Spleen (tissue), 11 donors: ENCODE results near the gene SFXN5. TPM values are rescaled to one million over a fixed set of nuclear protein-coding genes. Genes with fewer than 3 reads are reported as not detected.

Experiments used
- DNase-seq: peaks from one replicate; pipeline ENCODE4 v3.0.0-alpha.2; 2020
- H3K27ac ChIP-seq, 8 donors: fragments of 200-600 bp; sonication (generic) in 7 of 8; 1 replicate in 4 of 8; 2 replicates in 4 of 8; pipeline versions ENCODE4 v1.5.0 to v1.8.0; 2016 to 2021; ENCODE audit warnings: inconsistent platforms in 4 of 8, mild to moderate bottlenecking in 4 of 8, moderate library complexity in 1 of 8
- H3K27me3 ChIP-seq, 7 donors: fragments of 200-600 bp; sonication (generic) in 6 of 7; replicated peaks in 1 of 7; 1 replicate in 4 of 7; 2 replicates in 3 of 7; pipeline versions ENCODE4 v1.5.0 to v1.8.0; 2016 to 2021; ENCODE audit warnings: inconsistent platforms in 3 of 7, mild to moderate bottlenecking in 1 of 7
- H3K36me3 ChIP-seq, 6 donors: fragments of 200-600 bp; sonication (generic) in 5 of 6; 1 replicate in 4 of 6; 2 replicates in 2 of 6; pipeline versions ENCODE4 v1.5.0 to v1.8.0; 2016 to 2021; ENCODE audit warnings: inconsistent platforms in 2 of 6
- H3K4me1 ChIP-seq, 6 donors: fragments of 200-600 bp; sonication (generic) in 5 of 6; 1 replicate in 3 of 6; 2 replicates in 3 of 6; pipeline versions ENCODE4 v1.5.0 to v1.8.0; 2016 to 2021; ENCODE audit warnings: inconsistent platforms in 3 of 6
- H3K4me3 ChIP-seq, 8 donors: fragments of 200-600 bp; sonication (generic) in 7 of 8; 1 replicate in 4 of 8; 2 replicates in 4 of 8; pipeline versions ENCODE4 v1.5.0 to v1.8.0; 2016 to 2021; ENCODE audit warnings: inconsistent platforms in 4 of 8, mild to moderate bottlenecking in 4 of 8, moderate library complexity in 2 of 8
- H3K9me3 ChIP-seq, 8 donors: fragments of 200-600 bp; sonication (generic) in 7 of 8; 1 replicate in 4 of 8; 2 replicates in 4 of 8; pipeline versions ENCODE4 v1.5.0 to v1.8.0; 2016 to 2021; ENCODE audit warnings: inconsistent platforms in 4 of 8
- CTCF ChIP-seq, 11 experiments: fragments of 200-600 bp in 7 of 11; fragments of 450-650 bp in 4 of 11; sonication (generic) in 4 of 11; IDR thresholded peaks in 8 of 11; conservative IDR thresholded peaks in 3 of 11; 1 replicate in 7 of 11; 2 replicates in 4 of 11; pipeline versions ENCODE4 v1.4.0 to v1.8.0; 2016 to 2021; ENCODE audit warnings: antibody characterized with exemption in 11 of 11, inconsistent platforms in 4 of 11, mild to moderate bottlenecking in 1 of 11
- POLR2A ChIP-seq, 3 donors: fragments of 450-650 bp; IDR thresholded peaks; one replicate each; pipeline ENCODE4 v1.5.1; 2017; ENCODE audit warnings: antibody characterized with exemption in 3 of 3, mild to moderate bottlenecking in 1 of 3
- POLR2AphosphoS5 ChIP-seq, 3 donors: sonication (generic); formaldehyde crosslinking; IDR thresholded peaks; one replicate each; pipeline ENCODE4 v1.5.1; 2017; ENCODE audit warnings: antibody characterized with exemption in 3 of 3
- WGBS, 5 donors: extraction: QIAGEN DNeasy Blood & Tissue Kit in 3 of 5; methylation state at CpG; one replicate each; pipeline versions ENCODE4 v1.1.5 to v1.1.7; 2013 to 2018; 5-methylcytosine and 5-hydroxymethylcytosine counted together
- intact Hi-C: fragments of 100-400 bp; cut with DNase I; formaldehyde crosslinking; loops from one replicate; pipeline ENCODE4 v1.15.0; 2023; ENCODE audit warnings: low total_unique reads
- polyA plus RNA-seq, 3 donors: library from polyadenylated mRNA; stranded (reverse); fragments of 200-250 nt; gene quantifications; one replicate each; pipeline ENCODE4 v1.2.1, GENCODE V29; 2013
- total RNA-seq, 7 donors: library from RNA; depleted of rRNA in 3 of 7; stranded (reverse); fragments of >200 nt in 3 of 7; fragmentation: NEBNext Ultra II Directional in 4 of 7; extraction: Animal tissue kit (Norgen Biotek cat#: 25700) in 4 of 7; gene quantifications; one replicate each; pipeline versions ENCODE4 v1.1.0 to v1.2.1, GENCODE V29; 2016 to 2021
- donor health status: healthy with polysubstance abuse.
- donor health status: DM: no; HTN: no; CAD: no; lungs with moderate emphysema.
- donor health status: DM: no; HTN: no; CAD: no.
- donor health status: Bipolar disorder and iron deficiency.
- donor health status: healthy.
- donor health status: DM: no; HTN: no; CAD: no.
- donor health status: DM: yes; HTN: yes; CAD: no.

The SFXN5 gene
- total and polyA plus RNA-seq, 10 donors = 2.6 to 41.4 (median 22.9) TPM

- Histone ChIP-seq H3K36me3 (peaks cover 0 to 62% (median 5%) of the 10 kb centered on the region in 6 donors), H3K9me3 (no peaks in the 10 kb centered on the region), H3K27ac (no peak overlapping the region), H3K4me3 (no peak overlapping the region), H3K27me3 (no peaks in the 10 kb centered on the region), H3K4me1 (peaks cover 0 to 5% (median 0%) of the 10 kb centered on the region in 6 donors)
- TF ChIP-seq CTCF (IDR thresholded peaks at IDR 0.05 in 8 of 11, conservative IDR thresholded peaks at IDR 0.05 in 3 of 11) = no peak
- TF ChIP-seq POLR2A (IDR thresholded peaks at IDR 0.05) = no peak
- TF ChIP-seq POLR2AphosphoS5 (IDR thresholded peaks at IDR 0.05) = no peak
- intact Hi-C loops = no loop called here
- WGBS, 5 donors = 83 to 93% (median 89%) methylated on average over 3 to 4 of the region's 4 CpGs
- no peak for DNase-seq
Observed at GRCh38 chr2:72949642-72950041, 121.9 kb downstream of the SFXN5 start.

- DNase-seq = no peak
- intact Hi-C loops = no loop called here
- WGBS, 5 donors = 82 to 96% (median 90%) methylated on average over 2 of the region's 2 CpGs
Observed at GRCh38 chr2:72949045-72949444, 122.5 kb downstream of the SFXN5 start.

GRCh38 chr2:72947952-72948830, 123.3 kb downstream of the SFXN5 start:
- H3K27ac ChIP-seq = no peak overlapping the region
- no peaks in the 10 kb centered on the region for H3K27me3 ChIP-seq
- TF ChIP-seq POLR2AphosphoS5 (IDR thresholded peaks at IDR 0.05) (no peak), POLR2A (IDR thresholded peaks at IDR 0.05) (no peak), CTCF (IDR thresholded peaks at IDR 0.05 in 8 of 11, conservative IDR thresholded peaks at IDR 0.05 in 3 of 11) (no peak)
- WGBS, 5 donors = 88 to 95% (median 93%) methylated on average over 6 to 10 of the region's 10 CpGs
- no peaks in the 10 kb centered on the region for H3K9me3 ChIP-seq
- DNase-seq = no peak
- no peak overlapping the region for H3K4me3 ChIP-seq
- H3K36me3 ChIP-seq = peaks cover 0 to 62% (median 15%) of the 10 kb centered on the region in 6 donors
- no peaks in the 10 kb centered on the region for H3K4me1 ChIP-seq
- intact Hi-C loops = no loop called here

More at GRCh38 chr2:72949045-72949444, 122.5 kb downstream of the SFXN5 start:
- H3K27me3 ChIP-seq = no peaks in the 10 kb centered on the region
- no peaks in the 10 kb centered on the region for H3K4me1 ChIP-seq
- no peak overlapping the region for H3K27ac ChIP-seq
- no peak overlapping the region for H3K4me3 ChIP-seq
- no peaks in the 10 kb centered on the region for H3K9me3 ChIP-seq
- H3K36me3 ChIP-seq = peaks cover 0 to 62% (median 11%) of the 10 kb centered on the region in 6 donors
- TF ChIP-seq POLR2AphosphoS5 (IDR thresholded peaks at IDR 0.05) (no peak), CTCF (IDR thresholded peaks at IDR 0.05 in 8 of 11, conservative IDR thresholded peaks at IDR 0.05 in 3 of 11) (no peak), POLR2A (IDR thresholded peaks at IDR 0.05) (no peak)

GRCh38 chr2:72946466-72946865, 125.0 kb downstream of the SFXN5 start:
- no peaks in the 10 kb centered on the region for H3K4me1 ChIP-seq
- H3K36me3 ChIP-seq = peaks cover 0 to 62% (median 15%) of the 10 kb centered on the region in 6 donors
- H3K27me3 ChIP-seq = no peaks in the 10 kb centered on the region
- intact Hi-C loops = no loop called here
- TF ChIP-seq POLR2AphosphoS5 (IDR thresholded peaks at IDR 0.05) = no peak
- TF ChIP-seq CTCF (IDR thresholded peaks at IDR 0.05 in 8 of 11, conservative IDR thresholded peaks at IDR 0.05 in 3 of 11) = no peak
- no peak for TF ChIP-seq POLR2A (IDR thresholded peaks at IDR 0.05)
- DNase-seq = no peak
- no peak overlapping the region for H3K4me3 ChIP-seq
- H3K9me3 ChIP-seq = no peaks in the 10 kb centered on the region
- H3K27ac ChIP-seq = no peak overlapping the region
- 90 to 96% (median 93%) methylated on average over 9 of the region's 9 CpGs for WGBS, 5 donors
